Measurements from ENCODE around the gene B3GNT9.
A peak's percentile ranks its signal among the peaks of the same experiment; 100 is the strongest.

B3GNT9 gene

DNA sequence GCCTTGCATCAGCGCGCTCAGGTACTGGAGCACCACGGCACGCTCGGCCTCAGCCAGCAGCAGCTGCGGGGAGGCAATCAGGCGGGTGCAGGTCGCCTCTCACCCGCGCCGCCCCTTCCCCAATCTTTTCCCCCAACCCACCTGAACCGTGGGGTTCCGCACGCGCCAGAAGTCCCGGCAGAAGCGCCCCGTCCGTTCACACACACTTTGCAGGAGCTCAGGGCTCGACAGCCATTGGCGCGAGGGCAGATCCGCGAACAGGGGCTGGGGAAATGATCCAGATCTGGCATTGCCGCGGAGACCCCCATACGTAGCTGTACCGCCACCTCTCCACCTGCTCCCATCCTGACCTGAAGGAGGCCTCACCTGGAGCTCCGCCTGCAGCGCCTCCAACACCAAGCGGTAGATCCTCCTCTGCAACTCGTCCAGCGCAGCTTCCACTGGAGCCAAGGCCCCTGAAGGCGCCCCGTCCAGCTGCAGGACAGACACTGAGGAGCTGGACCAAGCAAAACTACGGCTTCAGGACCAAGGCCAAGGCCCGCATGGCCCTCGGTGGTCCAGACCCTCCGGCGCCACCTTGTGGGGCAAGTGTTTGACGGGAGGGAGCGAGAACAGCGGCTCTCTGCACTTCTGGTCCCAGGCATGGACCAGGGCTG is 34.3 kb upstream of the B3GNT9 start:
- peak; percentile 71 for DNase-seq (ENCODE audit: low read depth)

DNA sequence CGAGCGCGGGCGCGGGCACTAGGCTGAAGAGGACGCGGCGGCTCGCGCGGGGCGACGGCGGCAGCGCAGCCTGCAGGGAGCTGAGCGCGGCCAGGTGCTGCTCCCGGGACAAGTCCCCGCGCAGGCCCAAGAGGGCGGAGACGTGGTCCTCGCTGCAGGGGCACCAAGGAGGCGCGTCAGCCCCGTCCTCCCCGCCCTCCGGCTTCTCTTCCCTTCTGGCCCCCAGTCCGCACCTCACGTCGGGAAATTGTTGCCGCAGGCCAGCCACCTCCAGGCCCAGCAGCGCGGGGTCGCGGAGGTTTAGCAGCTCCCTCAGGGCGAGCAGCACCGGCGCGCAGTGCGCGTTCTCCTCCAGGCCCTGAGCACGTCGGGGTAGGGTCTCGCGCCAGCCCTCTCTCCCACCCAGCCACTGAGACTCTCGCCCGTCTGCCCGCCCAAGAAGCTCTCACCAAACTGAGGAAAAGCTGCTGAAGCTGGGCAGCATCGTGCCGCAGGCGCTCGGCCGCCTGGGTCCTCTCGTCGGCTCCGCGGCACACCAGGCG is 33.7 kb upstream of the B3GNT9 start:
- DNase-seq (ENCODE audit: low read depth) = no peak

DNA sequence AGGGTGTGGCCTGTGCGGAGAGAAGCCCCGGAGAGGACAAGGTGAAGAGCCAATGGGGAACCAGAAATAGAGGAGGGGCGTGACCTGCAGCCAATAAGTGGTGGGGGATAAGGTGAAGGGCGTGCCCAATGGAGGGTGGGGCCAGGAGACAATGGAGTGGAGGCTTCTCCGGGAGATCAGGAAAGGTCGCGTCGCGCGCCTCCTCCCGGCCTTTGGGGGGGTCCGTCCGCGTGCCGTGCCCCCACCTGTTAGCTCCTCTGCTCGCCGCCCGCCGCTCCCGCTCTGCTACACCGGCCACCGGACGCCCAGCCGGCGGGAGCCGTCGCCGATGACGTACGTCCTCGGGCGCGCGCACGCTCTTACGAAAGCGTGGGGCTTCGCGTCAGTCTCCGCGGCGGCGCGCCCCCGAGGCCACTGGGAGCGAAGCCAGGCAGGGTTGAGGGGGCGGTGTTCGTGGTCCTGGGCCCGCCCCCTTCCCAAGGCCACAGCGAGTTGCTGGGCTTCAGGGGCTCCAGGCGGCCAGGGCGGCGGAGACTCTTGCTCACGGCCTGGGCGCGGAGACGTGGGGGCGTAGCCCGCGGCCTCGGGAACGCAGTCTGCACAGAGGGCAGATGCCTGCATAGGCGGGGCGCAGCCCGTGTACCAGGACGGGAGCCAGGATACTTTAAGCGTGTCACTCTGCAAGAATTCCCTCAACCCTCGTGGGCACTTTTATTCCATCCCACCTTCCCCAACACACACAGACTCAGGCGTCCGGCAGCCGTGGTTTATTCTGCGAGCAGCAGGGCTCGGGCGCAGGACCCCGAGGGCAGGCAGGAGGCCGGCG is 33.0 kb upstream of the B3GNT9 start, which contains the start of gene MATCAP1:
Gene MATCAP1 (minus strand): TSS at position 337 of the 826 bp plus-strand sequence. CDS start 3,353 bp downstream, outside the sequence.
- DNase-seq (ENCODE audit: low read depth) = peak; percentile 82

DNA sequence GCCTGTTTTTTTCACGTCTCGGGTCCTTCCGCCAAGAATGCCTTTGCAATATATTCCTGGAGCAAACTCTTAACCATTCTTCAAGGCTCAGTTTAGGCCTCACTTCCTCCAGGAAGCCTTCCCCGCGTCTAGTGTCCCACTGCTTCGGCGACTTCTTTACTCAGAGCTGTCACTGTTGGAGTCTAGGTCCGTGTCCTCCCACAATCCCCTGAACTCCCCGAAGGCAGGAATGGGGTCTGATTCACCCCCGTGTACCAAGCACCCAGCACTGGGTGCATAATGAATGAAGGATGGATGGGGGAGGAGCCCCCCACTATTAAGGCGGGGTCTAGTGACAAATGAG is 32.5 kb upstream of the B3GNT9 start:
- no peak for DNase-seq (ENCODE audit: low read depth)

DNA sequence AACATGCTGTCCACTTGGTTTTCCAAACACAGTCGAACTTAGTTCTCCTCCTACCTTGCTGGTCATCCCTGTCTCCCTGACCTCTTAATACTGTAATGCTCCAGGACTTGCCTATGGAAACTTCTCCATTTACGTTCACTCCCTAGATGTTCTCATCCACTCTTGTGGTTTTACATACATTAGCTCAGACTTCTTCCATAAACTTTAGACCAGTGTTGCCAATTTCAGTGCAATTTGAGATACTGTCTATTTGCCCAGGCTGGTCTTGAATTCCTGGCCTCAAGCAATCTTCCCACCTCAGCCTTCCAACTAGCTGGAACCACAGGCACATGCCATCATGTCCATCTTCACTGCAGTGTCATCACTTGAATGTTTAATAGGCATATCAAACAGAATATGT is 31.5 kb upstream of the B3GNT9 start:
- no peak for DNase-seq (ENCODE audit: low read depth)

DNA sequence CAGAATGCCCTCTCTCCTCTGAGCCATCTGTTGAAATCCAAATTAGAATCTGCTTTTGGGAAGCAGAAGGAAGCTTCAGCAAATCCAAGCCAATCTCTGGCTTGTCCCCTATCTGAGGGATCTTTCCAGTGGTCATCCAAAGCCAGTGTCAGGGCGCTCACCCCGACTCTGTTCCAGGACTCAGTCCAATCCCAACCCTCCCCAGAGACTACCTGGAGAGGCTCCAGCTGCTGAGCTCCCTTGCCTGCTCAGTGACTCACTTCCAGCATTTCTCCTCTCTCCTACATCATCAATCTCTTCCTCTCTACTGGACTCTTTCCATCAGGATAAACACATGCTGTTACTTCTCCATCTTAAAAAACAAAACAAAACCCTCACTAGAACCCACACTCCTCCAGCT is 30.5 kb upstream of the B3GNT9 start:
- DNase-seq (ENCODE audit: low read depth) = no peak

DNA sequence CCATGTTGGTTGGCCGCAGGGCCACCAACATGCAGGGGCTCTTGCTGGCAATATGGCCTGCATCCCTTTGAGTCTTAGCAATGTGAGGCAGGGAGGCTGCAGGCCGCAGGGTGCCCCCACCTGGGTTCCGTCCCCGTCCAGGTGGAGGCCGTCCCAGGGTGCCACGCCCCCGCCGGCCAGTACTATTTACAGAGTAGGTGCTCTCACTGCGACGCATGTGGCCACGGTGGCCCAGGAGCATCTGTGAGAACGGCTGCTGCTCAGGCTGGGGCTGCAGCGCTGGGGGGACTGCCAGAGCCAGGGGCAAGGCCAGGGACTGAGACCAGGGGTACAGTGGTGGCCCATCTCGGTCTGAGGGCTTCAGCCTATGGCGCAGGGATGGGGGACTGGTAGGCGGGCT is 29.4 kb upstream of the B3GNT9 start:
- DNase-seq (ENCODE audit: low read depth) = no peak

DNA sequence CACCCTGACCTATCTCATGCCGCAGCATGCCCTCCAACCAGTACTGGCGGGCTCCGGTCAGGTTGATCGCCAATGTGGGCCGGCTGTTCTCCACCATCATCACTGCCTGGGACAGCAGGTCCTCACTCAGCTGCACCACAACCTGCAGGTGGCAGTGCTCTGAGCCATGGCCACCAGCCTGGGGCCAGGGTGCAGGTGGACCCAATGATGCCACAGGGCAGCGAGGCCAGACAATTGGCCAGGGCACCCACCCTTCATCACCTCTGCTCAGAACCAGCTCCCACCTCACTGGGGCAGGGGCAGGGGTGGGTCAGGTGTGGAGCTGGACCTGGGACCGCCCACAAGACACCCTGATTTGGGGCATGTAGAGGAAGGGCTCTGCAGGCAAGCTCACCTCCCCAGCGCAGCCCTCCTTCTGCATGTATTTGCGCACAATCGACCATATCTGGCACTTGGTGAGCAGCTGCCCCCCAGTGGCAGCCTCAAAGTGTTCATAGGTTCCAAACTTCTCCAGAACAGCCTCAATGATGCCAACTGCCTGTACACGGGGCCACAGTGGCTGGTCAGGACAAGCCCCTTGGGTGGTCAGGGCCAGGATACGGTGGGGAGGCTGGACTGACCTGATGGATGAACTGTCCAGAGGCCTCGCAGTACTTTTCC is 28.8 kb upstream of the B3GNT9 start:
- DNase-seq (ENCODE audit: low read depth) = no peak

DNA sequence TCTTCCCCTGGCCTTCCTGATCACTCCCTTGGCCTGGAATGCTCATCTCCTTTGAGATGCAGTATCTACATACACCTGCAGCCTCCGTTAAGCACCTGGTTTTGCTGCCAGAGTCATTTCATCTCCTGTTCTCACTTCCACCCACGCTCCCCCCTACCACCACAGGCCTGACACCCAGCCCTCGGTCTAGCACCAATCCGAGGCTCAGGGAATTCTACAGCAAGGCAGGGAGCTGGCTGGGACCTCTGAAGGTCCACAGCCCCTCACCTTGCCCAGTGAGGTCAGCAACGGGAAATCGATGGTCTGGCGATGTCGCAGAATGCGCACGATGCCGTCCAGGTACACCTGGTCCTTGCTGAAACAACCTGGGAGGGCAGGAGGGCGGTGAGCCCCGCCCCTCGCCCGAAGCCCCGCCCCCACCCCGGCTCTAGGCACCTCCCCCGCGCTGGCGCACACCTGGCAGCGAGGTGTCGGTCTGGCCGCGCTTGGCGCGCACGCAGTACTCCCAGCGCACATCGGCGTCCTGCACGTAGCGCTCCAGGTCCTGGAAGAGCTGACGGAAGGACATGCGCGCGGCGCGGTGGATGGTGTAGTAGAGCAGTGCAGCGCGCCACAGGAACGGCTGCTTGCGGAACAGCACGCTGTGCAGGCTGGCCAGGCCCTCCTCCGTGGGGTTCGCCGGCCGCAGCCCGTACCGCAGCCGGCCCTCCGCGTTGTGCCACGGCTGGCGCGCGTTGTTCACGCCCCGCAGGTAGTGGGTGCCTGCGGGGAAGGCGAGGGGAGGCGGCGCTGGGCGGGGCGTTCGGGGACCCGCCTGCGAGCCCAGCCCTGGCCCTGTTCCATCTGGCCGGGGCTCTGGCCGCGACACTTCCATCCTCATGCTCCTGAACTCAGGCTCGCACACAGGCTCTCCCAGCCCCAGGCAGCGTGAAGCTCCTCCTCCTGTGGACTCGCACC is 27.2 kb upstream of the B3GNT9 start:
- DNase-seq (ENCODE audit: low read depth) = no peak

DNA sequence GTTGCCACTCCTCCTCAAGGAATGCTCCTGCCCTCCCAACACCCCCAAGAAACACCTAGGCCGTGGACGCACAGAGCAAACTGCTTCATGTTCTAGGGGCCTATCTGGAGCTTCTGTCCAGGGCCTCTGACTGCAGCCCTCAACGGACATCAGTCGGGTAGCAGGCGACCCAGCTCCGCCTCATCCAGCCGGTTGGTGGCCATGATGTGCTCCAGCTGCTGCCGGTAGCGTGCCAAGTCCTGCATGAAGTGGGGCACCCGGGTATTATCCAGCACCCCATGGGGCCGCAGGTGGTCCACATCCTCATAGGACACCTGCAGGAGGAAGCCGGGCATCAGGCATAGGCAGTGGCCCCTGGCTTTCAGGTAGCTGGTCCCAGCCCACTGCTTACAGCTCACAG is 25.9 kb upstream of the B3GNT9 start:
- DNase-seq (ENCODE audit: low read depth) = no peak

DNA sequence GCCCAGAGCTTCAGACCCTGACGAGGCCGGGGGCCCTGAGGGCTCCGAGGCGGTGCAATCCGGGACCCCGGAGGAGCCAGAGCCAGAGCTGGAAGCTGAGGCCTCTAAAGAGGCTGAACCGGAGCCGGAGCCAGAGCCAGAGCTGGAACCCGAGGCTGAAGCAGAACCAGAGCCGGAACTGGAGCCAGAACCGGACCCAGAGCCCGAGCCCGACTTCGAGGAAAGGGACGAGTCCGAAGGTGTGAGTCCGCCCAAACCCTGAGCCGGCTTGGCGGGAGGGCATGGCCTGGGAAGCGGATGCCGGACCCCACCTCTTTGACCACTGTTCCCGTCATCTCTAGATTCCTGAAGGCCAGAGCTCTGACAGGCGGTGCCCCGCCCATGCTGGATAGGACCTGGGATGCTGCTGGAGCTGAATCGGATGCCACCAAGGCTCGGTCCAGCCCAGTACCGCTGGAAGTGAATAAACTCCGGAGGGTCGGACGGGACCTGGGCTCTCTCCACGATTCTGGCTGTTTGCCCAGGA is 24.0 kb upstream of the B3GNT9 start:
- DNase-seq (ENCODE audit: low read depth) = no peak

DNA sequence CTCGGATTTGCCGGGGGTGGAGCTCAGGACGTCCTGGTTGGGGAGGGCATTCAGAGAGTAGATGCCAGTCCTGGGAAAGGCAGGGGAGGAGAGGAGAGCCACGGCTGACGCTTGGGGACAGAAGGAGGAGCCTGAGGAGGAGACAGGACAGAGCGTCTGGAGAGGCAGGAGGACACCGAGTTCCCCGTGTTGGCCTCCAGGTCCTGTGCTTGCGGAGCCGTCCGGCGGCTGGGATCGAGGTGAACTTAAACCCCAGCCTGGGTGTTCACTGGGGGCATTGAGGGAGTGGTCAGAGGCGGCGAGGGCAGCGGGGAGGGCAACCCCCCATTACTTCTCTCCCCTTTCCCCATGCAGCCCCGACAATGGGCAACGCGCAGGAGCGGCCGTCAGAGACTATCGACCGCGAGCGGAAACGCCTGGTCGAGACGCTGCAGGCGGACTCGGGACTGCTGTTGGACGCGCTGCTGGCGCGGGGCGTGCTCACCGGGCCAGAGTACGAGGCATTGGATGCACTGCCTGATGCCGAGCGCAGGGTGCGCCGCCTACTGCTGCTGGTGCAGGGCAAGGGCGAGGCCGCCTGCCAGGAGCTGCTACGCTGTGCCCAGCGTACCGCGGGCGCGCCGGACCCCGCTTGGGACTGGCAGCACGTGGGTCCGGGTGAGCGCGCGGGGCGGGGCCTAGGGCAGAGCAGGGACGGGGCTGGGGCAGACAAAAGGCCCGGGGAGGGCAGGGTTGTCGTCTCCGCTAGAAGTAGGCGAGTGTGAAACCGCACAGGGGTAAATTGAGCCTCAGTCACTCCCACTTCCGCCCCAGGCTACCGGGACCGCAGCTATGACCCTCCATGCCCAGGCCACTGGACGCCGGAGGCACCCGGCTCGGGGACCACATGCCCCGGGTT is 23.3 kb upstream of the B3GNT9 start:
- no peak for DNase-seq (ENCODE audit: low read depth)

DNA sequence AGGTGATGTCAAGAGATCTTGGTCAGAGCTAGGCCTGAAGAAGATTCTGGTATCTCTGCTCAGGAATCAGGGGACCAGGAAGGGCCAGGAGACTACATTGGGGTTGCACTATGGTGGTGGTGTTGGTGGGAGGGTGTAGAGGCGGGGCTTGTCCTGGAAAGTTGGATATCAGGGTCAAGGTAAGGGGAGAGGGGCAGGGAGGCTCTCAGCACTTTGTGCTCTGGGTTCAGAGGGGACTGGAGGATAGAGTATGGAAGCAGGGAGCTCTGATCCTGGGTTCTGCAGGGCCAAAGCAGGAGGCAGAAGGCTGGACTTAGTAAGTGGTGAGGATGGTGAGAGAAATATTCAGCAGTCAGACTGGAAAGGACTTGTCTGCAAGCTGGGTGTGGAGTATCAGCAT is 22.5 kb upstream of the B3GNT9 start:
- no peak for DNase-seq (ENCODE audit: low read depth)

DNA sequence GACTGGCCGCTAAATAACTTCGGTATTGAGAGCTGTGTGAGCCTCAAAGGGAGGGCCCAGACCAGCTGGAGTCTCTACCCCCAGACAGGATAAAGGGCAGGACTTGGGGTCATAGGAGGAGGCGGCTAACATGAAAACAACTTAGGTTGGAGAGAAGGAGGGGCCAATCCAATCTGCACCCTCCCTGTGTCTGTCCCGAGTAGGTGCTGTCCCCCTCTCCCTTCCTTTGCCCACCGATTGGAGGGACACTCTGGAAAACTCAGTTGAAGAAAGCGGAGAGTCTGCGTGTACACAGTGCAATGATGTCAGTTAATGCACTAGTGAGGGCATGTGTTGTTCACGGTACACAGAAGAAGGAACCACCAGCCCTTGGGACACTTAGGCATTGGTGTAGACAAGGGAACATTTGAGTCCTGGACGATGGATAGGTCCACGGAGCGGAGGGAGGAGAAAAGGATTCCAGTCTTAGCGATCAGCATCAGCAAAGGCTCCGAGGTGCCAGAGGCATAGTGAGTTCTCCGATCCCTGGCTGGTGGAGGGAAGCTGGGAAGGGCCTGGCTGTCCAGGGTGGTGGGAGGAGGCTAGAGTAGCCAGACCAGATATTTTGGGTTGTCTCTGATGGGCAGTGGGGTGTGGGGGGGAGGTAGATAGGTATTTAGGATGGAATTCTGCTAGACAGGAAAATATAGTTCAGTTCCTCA is 20.3 kb upstream of the B3GNT9 start:
- DNase-seq (ENCODE audit: low read depth) = no peak

DNA sequence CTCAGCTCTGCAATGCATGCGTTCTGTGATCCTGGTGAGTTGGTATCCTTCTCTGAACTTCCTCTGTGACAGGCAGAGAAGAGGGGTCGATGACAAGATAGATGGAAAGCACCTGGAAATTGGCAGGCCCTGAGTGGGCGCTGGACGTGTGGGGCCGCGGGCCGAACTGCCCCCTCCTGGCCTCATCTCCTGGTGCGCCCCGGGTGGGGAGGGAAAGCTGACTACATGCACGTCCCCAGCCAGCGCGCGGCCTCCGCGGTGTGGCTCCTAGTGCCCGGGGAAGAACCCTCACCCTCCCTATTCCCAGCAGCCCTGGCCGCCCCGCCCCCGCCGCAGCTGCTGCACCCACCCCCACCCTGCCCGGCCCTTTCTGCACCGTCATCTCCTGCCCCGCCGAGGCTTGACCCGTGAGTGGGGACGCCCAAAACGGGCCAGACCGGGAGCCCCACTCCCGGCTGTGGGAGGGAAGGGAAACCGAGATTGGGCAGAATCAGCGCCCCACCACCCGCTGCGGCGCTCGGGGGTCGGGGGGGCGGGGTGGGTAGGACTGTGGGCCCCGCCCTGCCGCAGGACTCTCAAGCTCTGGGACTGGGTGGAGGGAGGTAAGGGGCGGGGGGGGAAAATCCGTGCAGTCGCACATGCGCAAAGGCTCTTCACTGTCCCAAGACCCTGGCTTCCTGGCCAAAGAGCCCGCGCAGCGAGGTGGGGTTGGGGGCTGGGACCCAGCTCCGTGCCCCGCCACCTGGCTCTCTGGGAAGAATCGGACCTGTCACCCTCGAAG is 19.6 kb upstream of the B3GNT9 start, which contains the start of gene NOL3:
Gene NOL3 (plus strand): TSS at position 371 of the 781 bp plus-strand sequence.
- no peak for DNase-seq (ENCODE audit: low read depth)

DNA sequence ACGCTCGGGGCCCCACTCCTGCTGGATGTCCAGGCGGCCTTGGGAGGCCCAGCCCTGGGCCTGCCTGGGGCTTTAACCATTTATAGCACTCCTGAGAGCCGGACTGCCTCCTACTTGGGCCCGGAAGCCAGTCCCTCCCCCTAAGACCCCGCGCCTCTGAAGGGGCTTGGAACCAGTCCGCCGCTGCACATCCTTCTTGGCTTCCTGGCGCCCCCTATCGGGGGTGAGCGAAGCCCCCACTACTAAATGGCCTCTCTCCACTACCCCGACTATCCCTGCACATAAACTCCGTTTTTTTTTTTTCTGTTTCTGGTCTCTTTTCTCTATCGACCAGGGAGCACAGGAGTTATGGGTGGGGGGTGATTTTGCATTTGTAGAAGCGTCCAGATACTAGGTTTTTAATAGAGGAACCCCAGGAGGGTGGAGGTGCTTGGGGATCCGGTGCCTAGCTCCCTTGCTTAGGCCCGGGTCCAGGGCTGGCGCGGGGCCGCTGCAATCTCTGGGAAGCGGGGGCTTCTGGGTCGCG is 18.9 kb upstream of the B3GNT9 start:
- DNase-seq (ENCODE audit: low read depth) = no peak

DNA sequence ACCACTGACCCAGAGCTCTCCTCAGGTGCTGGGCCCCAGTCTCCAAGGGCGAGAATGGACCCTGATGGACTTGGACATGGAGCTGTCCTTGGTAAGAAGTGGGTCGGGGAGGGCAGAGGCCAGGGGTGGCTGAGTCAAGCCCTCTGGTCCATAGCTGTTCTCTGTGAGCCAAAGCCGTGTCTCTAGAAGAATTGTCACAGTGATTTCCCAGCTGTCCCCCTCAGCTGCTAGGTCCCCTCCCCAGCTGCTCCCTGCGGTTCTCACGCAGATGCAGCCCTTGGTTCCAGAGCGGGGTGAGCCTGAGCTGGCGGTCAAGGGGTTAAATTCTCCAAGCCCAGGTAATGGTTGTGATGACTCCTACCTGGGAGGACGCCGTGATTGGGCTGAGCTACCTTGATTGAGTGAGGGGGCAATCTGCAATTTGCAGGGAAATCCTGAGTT is 18.2 kb upstream of the B3GNT9 start:
- DNase-seq (ENCODE audit: low read depth) = no peak

DNA sequence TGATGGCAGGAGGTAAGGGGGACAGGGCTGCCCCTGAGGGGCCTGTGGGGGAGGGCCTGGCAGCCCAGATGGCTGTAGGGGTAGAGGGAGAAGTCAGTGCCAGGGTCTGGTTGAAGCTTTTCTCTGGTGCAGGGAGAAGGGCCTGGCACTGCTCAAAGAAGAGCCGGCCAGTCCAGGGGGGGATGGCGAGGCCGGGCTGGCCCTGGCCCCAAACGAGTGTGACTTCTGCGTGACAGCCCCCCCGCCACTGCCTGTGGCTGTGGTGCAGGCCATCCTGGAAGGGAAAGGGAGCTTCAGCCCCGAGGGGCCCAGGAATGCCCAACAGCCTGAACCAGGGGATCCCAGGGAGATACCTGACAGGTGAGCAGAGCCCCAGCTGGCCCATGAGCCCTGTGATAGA is 16.8 kb upstream of the B3GNT9 start:
- no peak for DNase-seq (ENCODE audit: low read depth)

Data from stimulated activated CD8-positive, alpha-beta memory T cell treated with anti-CD3 and anti-CD28 coated beads, Interleukin-15, amount 100 ng/mL, for 24 hours (primary cell).